ENCODE results near the gene KNDC1.

KNDC1 gene

GRCh38 chr10:133243593-133243992 is 83.6 kb downstream of the KNDC1 start:
- no peak for DNase-seq (ENCODE audit: low read depth)

GRCh38 chr10:133245439-133246235 is 85.6 kb downstream of the KNDC1 start:
- no peak for DNase-seq (ENCODE audit: low read depth)

GRCh38 chr10:133246236-133246626 is 86.2 kb downstream of the KNDC1 start:
- no peak for DNase-seq (ENCODE audit: low read depth)

GRCh38 chr10:133247681-133248333 is 87.8 kb downstream of the KNDC1 start:
- no peak for DNase-seq (ENCODE audit: low read depth)

GRCh38 chr10:133248334-133248715 is 88.3 kb downstream of the KNDC1 start:
- DNase-seq (ENCODE audit: low read depth) = no peak

GRCh38 chr10:133249094-133249780 is 89.2 kb downstream of the KNDC1 start:
- no peak for DNase-seq (ENCODE audit: low read depth)

GRCh38 chr10:133249975-133250754 is 90.1 kb downstream of the KNDC1 start:
- DNase-seq (ENCODE audit: low read depth) = no peak

- no peak for DNase-seq (ENCODE audit: low read depth)
These were observed 91.6 kb downstream of the KNDC1 start for GRCh38 chr10:133251388-133252222.

GRCh38 chr10:133252223-133252552 is 92.2 kb downstream of the KNDC1 start:
- DNase-seq (ENCODE audit: low read depth) = no peak

GRCh38 chr10:133253361-133253955 is 93.4 kb downstream of the KNDC1 start:
- no peak for DNase-seq (ENCODE audit: low read depth)

GRCh38 chr10:133254421-133255120 is 94.6 kb downstream of the KNDC1 start:
- no peak for DNase-seq (ENCODE audit: low read depth)

GRCh38 chr10:133255323-133255722 is 95.3 kb downstream of the KNDC1 start:
- no peak for DNase-seq (ENCODE audit: low read depth)

GRCh38 chr10:133257489-133258065 is 97.6 kb downstream of the KNDC1 start:
- no peak for DNase-seq (ENCODE audit: low read depth)

- no peak for DNase-seq (ENCODE audit: low read depth)
These were observed 98.2 kb downstream of the KNDC1 start for GRCh38 chr10:133258066-133258817.

GRCh38 chr10:133258818-133259601 is 99.0 kb downstream of the KNDC1 start:
- DNase-seq (ENCODE audit: low read depth) = peak; percentile 77

- DNase-seq (ENCODE audit: low read depth) = no peak
These were observed 99.6 kb downstream of the KNDC1 start for GRCh38 chr10:133259602-133259989.

- DNase-seq (ENCODE audit: low read depth) = peak; percentile 59
These were observed 101.1 kb downstream of the KNDC1 start for GRCh38 chr10:133260895-133261725.
